NB4 (cell line): ENCODE measurements around the gene FAR1.

ENCODE experiments used
- TF ChIP-seq, protein P1 (sequence below): IDR thresholded peaks from one replicate; pipeline ENCODE4 v1.5.1; 2012; ENCODE audit warnings: low read depth, low read length
- TF ChIP-seq, protein P2 (sequence below): IDR thresholded peaks from 2 replicates; pipeline ENCODE4 v1.6.1; 2011; ENCODE audit warnings: low read depth, low read length

DNA sequence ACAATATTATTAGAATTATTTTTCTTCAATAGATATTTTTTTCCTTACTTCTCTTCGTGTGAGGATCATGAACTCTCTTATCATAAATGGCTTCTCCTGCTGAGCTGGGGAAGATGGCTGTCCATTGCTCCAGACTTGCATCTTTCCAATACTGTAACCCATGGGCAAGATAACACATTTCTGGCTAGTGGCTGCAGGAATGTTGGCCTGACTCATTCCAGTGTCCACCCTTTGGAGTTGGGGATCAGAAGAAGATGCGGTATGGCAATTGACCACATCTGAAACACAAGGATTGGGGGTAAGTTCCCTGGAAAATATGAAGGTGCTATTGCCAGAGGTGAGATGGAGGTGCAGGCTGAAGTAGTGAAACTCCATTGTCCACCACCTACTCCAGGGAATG, 92.8 kb downstream of the FAR1 start:
- TF ChIP-seq, protein P1, sequence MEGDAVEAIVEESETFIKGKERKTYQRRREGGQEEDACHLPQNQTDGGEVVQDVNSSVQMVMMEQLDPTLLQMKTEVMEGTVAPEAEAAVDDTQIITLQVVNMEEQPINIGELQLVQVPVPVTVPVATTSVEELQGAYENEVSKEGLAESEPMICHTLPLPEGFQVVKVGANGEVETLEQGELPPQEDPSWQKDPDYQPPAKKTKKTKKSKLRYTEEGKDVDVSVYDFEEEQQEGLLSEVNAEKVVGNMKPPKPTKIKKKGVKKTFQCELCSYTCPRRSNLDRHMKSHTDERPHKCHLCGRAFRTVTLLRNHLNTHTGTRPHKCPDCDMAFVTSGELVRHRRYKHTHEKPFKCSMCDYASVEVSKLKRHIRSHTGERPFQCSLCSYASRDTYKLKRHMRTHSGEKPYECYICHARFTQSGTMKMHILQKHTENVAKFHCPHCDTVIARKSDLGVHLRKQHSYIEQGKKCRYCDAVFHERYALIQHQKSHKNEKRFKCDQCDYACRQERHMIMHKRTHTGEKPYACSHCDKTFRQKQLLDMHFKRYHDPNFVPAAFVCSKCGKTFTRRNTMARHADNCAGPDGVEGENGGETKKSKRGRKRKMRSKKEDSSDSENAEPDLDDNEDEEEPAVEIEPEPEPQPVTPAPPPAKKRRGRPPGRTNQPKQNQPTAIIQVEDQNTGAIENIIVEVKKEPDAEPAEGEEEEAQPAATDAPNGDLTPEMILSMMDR, result no peak
- TF ChIP-seq, protein P2, sequence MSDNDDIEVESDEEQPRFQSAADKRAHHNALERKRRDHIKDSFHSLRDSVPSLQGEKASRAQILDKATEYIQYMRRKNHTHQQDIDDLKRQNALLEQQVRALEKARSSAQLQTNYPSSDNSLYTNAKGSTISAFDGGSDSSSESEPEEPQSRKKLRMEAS, result no peak
